ENCODE measurements around the gene WWP2.

The WWP2 gene

DNA sequence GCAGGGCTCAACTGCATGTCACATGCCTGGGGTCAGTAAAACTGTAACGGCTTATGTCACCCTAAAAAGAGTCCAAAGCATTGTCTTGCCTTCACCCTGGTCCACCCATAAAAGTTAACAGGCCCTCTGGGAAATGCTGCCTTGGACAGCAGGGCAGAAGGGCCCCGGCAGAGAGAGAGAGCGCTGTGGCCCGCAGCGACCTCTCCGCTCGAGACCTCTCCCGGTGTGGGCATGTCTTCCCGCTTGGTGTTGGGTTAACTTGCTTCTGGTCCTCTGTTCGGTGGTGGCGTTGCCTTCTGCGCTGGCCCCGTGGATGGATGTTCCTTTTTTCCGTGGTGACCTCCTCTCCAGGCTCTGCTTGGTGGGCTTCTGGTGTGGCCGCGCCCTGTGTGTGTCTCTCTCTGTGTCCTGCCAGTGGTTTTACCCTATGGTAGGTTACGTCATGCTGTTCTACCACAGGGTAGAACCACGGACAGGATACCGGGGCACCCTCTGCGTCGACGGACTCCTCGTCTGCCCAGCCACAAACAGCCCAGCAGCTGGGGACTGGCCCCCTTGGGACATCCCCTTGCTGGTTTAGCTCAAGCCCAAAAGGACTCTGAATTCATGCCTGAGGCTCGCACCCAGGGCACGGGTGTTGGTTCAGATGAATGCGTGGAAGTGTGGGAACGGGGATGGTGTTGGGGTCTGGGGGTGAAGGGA lies 170.7 kb downstream of the WWP2 start:
- H3K4me3 ChIP-seq (ENCODE audit: low read depth, low read length), result no peak overlapping the region
- TF ChIP-seq SETDB1 (IDR thresholded peaks at IDR 0.05; ENCODE audit: insufficient read length, low read length), result no peak
- no peak for TF ChIP-seq ZNF214 (tag by site-specific recombination; IDR thresholded peaks at IDR 0.05; ENCODE audit: borderline replicate concordance)
- TF ChIP-seq ZFHX2 (tag by site-specific recombination; conservative IDR thresholded peaks at IDR 0.05), result no peak
- TF ChIP-seq RBAK (tag by site-specific recombination; IDR thresholded peaks at IDR 0.05), result no peak
- TF ChIP-seq, protein P1, sequence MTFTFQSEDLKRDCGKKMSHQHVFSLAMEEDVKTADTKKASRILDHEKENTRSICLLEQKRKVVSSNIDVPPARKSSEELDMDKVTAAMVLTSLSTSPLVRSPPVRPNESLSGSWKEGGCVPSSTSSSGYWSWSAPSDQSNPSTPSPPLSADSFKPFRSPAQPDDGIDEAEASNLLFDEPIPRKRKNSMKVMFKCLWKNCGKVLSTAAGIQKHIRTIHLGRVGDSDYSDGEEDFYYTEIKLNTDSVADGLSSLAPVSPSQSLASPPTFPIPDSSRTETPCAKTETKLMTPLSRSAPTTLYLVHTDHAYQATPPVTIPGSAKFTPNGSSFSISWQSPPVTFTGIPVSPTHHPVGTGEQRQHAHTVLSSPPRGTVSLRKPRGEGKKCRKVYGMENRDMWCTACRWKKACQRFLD (tag by site-specific recombination; IDR thresholded peaks at IDR 0.05), result no peak
- TF ChIP-seq, protein P2, sequence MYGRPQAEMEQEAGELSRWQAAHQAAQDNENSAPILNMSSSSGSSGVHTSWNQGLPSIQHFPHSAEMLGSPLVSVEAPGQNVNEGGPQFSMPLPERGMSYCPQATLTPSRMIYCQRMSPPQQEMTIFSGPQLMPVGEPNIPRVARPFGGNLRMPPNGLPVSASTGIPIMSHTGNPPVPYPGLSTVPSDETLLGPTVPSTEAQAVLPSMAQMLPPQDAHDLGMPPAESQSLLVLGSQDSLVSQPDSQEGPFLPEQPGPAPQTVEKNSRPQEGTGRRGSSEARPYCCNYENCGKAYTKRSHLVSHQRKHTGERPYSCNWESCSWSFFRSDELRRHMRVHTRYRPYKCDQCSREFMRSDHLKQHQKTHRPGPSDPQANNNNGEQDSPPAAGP (tag by site-specific recombination; IDR thresholded peaks at IDR 0.05), result no peak
- TF ChIP-seq, protein P3, sequence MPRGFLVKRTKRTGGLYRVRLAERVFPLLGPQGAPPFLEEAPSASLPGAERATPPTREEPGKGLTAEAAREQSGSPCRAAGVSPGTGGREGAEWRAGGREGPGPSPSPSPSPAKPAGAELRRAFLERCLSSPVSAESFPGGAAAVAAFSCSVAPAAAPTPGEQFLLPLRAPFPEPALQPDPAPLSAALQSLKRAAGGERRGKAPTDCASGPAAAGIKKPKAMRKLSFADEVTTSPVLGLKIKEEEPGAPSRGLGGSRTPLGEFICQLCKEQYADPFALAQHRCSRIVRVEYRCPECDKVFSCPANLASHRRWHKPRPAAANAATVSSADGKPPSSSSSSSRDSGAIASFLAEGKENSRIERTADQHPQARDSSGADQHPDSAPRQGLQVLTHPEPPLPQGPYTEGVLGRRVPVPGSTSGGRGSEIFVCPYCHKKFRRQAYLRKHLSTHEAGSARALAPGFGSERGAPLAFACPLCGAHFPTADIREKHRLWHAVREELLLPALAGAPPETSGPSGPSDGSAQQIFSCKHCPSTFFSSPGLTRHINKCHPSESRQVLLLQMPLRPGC (tag by site-specific recombination; IDR thresholded peaks at IDR 0.05), result no peak
- TF ChIP-seq, protein P4, sequence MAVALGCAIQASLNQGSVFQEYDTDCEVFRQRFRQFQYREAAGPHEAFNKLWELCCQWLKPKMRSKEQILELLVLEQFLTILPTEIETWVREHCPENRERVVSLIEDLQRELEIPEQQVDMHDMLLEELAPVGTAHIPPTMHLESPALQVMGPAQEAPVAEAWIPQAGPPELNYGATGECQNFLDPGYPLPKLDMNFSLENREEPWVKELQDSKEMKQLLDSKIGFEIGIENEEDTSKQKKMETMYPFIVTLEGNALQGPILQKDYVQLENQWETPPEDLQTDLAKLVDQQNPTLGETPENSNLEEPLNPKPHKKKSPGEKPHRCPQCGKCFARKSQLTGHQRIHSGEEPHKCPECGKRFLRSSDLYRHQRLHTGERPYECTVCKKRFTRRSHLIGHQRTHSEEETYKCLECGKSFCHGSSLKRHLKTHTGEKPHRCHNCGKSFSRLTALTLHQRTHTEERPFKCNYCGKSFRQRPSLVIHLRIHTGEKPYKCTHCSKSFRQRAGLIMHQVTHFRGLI (tag by site-specific recombination; IDR thresholded peaks at IDR 0.05), result no peak
- no peak for TF ChIP-seq ZNF555 (tag by site-specific recombination; conservative IDR thresholded peaks at IDR 0.05)
- TF ChIP-seq ZNF610 (tag by site-specific recombination; IDR thresholded peaks at IDR 0.05; ENCODE audit: borderline replicate concordance), result no peak
- TF ChIP-seq ZNF473 (tag by site-specific recombination; IDR thresholded peaks at IDR 0.05), result no peak
- TF ChIP-seq ZNF837 (tag by site-specific recombination; IDR thresholded peaks at IDR 0.05), result no peak
- no peak for TF ChIP-seq MEIS1 (CRISPR knock-in tag; IDR thresholded peaks at IDR 0.05; ENCODE audit: borderline replicate concordance)
- TF ChIP-seq, protein P5, sequence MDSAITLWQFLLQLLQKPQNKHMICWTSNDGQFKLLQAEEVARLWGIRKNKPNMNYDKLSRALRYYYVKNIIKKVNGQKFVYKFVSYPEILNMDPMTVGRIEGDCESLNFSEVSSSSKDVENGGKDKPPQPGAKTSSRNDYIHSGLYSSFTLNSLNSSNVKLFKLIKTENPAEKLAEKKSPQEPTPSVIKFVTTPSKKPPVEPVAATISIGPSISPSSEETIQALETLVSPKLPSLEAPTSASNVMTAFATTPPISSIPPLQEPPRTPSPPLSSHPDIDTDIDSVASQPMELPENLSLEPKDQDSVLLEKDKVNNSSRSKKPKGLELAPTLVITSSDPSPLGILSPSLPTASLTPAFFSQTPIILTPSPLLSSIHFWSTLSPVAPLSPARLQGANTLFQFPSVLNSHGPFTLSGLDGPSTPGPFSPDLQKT (IDR thresholded peaks at IDR 0.05; ENCODE audit: borderline replicate concordance, low read depth, low read length), result no peak
- TF ChIP-seq ZEB2 (tag by site-specific recombination; IDR thresholded peaks at IDR 0.05), result no peak
- no peak overlapping the region for H3K27ac ChIP-seq (ENCODE audit: extremely low read depth, low read depth, low read length)
- no peaks in the 10 kb centered on the region for H3K9me3 ChIP-seq (ENCODE audit: control insufficient read depth, insufficient read depth, low read depth, low read length)
- no peaks in the 10 kb centered on the region for H3K4me1 ChIP-seq (ENCODE audit: control insufficient read depth, insufficient read depth, low read length)
- CTCF ChIA-PET, result interaction anchor here (0.7 to 3.6 kb wide), 2 partner anchors 93 to 136 kb away, joined by 3 to 81 read pairs; no protein-coding TSS in a partner anchor
- POLR2A ChIA-PET, result no interaction called here
- H3K36me3 ChIP-seq (ENCODE audit: control insufficient read depth in 2 of 2, insufficient read depth in 1 of 2, low read length in 2 of 2), result peaks cover 0 to 69% of the 10 kb centered on the region in 2 experiments; a peak in 1 of 3 replicates

DNA sequence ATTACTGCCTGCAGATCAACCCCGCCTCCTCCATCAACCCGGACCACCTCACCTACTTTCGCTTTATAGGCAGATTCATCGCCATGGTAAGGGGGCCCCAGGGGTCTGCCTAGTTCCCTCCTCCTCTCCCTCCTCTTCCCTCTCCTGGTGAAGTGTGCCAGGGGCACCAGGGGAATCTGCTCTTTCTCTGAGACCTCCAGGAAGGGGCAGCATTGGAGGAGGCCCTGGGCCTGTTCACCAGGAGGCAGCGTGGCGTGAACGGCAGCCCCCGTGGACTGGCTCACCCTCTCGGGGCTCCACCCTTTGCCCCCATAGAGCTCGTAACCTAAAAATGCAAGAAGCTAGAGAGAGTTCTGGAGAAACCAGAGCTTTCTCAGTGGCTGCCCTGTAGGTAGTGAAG lies 171.9 kb downstream of the WWP2 start:
- ChIA-PET POLR2A (interaction anchor here (0.5 kb wide), 1 partner anchor 404 kb away, joined by 4 read pairs; no protein-coding TSS in a partner anchor), CTCF (no interaction called here)
- TF ChIP-seq ZNF10 (tag by site-specific recombination; IDR thresholded peaks at IDR 0.05) (no peak), ZNF560 (tag by site-specific recombination; IDR thresholded peaks at IDR 0.05; ENCODE audit: borderline replicate concordance) (no peak), ZNF416 (tag by site-specific recombination; IDR thresholded peaks at IDR 0.05) (no peak), SP2 (tag by site-specific recombination; IDR thresholded peaks at IDR 0.05) (no peak), RBAK (tag by site-specific recombination; IDR thresholded peaks at IDR 0.05) (no peak), ZNF558 (tag by site-specific recombination; IDR thresholded peaks at IDR 0.05) (no peak)
- no peaks in the 10 kb centered on the region for H3K9me3 ChIP-seq (ENCODE audit: control insufficient read depth, insufficient read depth, low read depth, low read length)
- no peak overlapping the region for H3K27ac ChIP-seq (ENCODE audit: extremely low read depth, low read depth, low read length)
- H3K36me3 ChIP-seq (ENCODE audit: control insufficient read depth in 2 of 2, insufficient read depth in 1 of 2, low read length in 2 of 2), result peaks cover 0 to 78% of the 10 kb centered on the region in 2 experiments; a peak in 1 of 3 replicates
- no peaks in the 10 kb centered on the region for H3K4me1 ChIP-seq (ENCODE audit: control insufficient read depth, insufficient read depth, low read length)
- H3K4me3 ChIP-seq (ENCODE audit: low read depth, low read length), result no peak overlapping the region

Measured in HEK293 (cell line).